Activated CD4-positive, alpha-beta T cell treated with anti-CD3 and anti-CD28 coated beads, Interleukin-2, amount 10 ng/mL, durations not matched to agents 24 days and 14 days (primary cell): ENCODE results near the gene KIF13A. TPM values are rescaled to one million over a fixed set of nuclear protein-coding genes. Genes with fewer than 3 reads are reported as not detected.

ENCODE experiments used
- DNase-seq: peaks from one replicate; pipeline ENCODE4 v3.0.0; 2022
- H3K27ac Mint-ChIP-seq: one replicate; pipeline ENCODE4 v1.8.0; 2022; ENCODE audit warnings: mild to moderate bottlenecking, mixed read lengths
- H3K27me3 Mint-ChIP-seq: one replicate; pipeline ENCODE4 v1.8.0; 2022; ENCODE audit warnings: mixed read lengths
- H3K36me3 Mint-ChIP-seq: one replicate; pipeline ENCODE4 v1.8.0; 2022; ENCODE audit warnings: low read depth, mild to moderate bottlenecking, mixed read lengths
- H3K4me1 Mint-ChIP-seq: one replicate; pipeline ENCODE4 v1.8.0; 2021; ENCODE audit warnings: mixed read lengths
- H3K4me3 Mint-ChIP-seq: one replicate; pipeline ENCODE4 v1.8.0; 2022; ENCODE audit warnings: mild to moderate bottlenecking, moderate library complexity, mixed read lengths
- H3K9me3 Mint-ChIP-seq: one replicate; pipeline ENCODE4 v1.8.0; 2021; ENCODE audit warnings: mixed read lengths
- intact Hi-C: fragments of 100-400 bp; cut with micrococcal nuclease; formaldehyde crosslinking; loops from one replicate; pipeline ENCODE4 v1.15.1; 2023
- total RNA-seq: library from RNA; stranded (reverse); gene quantifications from 2 replicates; pipeline ENCODE4 v1.2.3, GENCODE V29; 2022

The KIF13A gene
- total RNA-seq, 1 donor from 2014 or later = not detected

GRCh38 chr6:17885889-17886576 lies 101.4 kb downstream of the KIF13A start:
- Mint-ChIP-seq H3K36me3 (no peaks in the 10 kb centered on the region), H3K4me3 (no peak overlapping the region), H3K9me3 (no peaks in the 10 kb centered on the region), H3K4me1 (peaks cover 12% of the 10 kb centered on the region), H3K27ac (no peak overlapping the region), H3K27me3 (peaks cover 34% of the 10 kb centered on the region)
- intact Hi-C loops = loop anchor here (5.0 to 10.0 kb wide), 2 partner anchors 106 to 229 kb away; no protein-coding TSS in a partner anchor
- DNase-seq = no peak

DNA sequence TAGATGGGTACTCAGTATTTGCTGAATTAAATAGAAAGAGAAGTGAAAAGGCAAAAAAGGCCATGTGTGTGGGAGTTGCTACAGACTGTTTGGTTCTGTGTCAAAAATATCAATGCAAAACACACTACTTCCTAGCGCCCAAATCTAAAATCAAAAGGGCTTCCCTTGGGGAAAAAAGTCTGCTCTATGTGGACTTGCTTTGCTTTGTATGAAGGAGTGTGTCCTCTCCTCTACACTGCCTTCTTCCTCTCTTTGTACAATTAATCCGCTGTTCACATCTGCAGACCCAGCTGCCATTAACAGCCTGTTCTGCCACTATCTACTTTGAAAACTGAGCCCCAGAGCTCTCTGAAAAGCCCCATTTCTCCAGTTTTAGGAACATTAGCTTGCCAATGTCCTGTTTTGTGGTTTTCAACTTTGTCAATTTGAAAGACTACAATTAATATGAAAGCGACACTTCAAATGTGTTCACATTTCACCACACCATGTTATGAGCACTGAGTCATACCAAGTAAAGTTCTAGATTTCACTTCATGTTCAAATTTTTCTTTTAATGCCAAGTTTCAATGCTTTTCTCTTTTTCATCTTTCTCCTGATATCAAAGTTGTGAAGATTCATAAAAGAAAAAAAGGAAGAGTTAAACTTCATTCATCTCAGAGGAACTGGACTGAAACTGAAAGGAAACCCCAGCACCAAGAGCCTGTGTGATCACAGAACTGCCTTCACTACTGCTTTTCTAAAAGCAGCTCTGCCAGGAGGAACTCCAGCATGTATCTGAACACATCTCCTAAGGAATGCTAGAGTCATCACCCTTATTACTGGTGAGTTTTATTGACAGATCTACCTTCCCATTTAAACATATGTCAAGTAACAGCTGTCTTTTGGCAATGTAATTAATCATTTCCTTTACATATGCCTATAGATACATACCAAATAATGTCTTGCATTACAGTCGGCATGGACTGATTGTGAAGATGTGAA lies 102.6 kb downstream of the KIF13A start:
- intact Hi-C loops = loop anchor here (5.0 to 10.0 kb wide), 2 partner anchors 108 to 230 kb away; no protein-coding TSS in a partner anchor
- Mint-ChIP-seq H3K4me1 (peaks cover 12% of the 10 kb centered on the region), H3K9me3 (no peaks in the 10 kb centered on the region), H3K27ac (no peak overlapping the region), H3K4me3 (no peak overlapping the region), H3K36me3 (no peaks in the 10 kb centered on the region), H3K27me3 (peaks cover 33% of the 10 kb centered on the region)
- DNase-seq = no peak

GRCh38 chr6:17883665-17884497 lies 103.6 kb downstream of the KIF13A start:
- Mint-ChIP-seq H3K36me3 (no peaks in the 10 kb centered on the region), H3K4me3 (no peak overlapping the region), H3K9me3 (no peaks in the 10 kb centered on the region), H3K27me3 (peaks cover 39% of the 10 kb centered on the region), H3K27ac (no peak overlapping the region), H3K4me1 (peaks cover 12% of the 10 kb centered on the region)
- no peak for DNase-seq
- intact Hi-C loops = loop anchor here (10.0 kb wide), 1 partner anchor 231 kb away; no protein-coding TSS in a partner anchor

GRCh38 chr6:17881085-17881858 lies 106.2 kb downstream of the KIF13A start:
- H3K4me3 Mint-ChIP-seq = no peak overlapping the region
- no peak overlapping the region for H3K27ac Mint-ChIP-seq
- peaks cover 12% of the 10 kb centered on the region for H3K4me1 Mint-ChIP-seq
- no peaks in the 10 kb centered on the region for H3K9me3 Mint-ChIP-seq
- H3K36me3 Mint-ChIP-seq = no peaks in the 10 kb centered on the region
- intact Hi-C loops = loop anchor here (10.0 kb wide), 1 partner anchor 234 kb away; no protein-coding TSS in a partner anchor
- peaks cover 44% of the 10 kb centered on the region for H3K27me3 Mint-ChIP-seq
- no peak for DNase-seq

GRCh38 chr6:17879184-17879583 lies 108.3 kb downstream of the KIF13A start:
- H3K9me3 Mint-ChIP-seq = no peaks in the 10 kb centered on the region
- H3K27me3 Mint-ChIP-seq = peaks cover 31% of the 10 kb centered on the region

GRCh38 chr6:17878734-17879133 lies 108.7 kb downstream of the KIF13A start:
- no peak overlapping the region for H3K4me3 Mint-ChIP-seq
- H3K9me3 Mint-ChIP-seq = no peaks in the 10 kb centered on the region

More at GRCh38 chr6:17879184-17879583, 108.3 kb downstream of the KIF13A start:
- DNase-seq = no peak
- no peak overlapping the region for H3K4me3 Mint-ChIP-seq
- peaks cover 3% of the 10 kb centered on the region for H3K4me1 Mint-ChIP-seq
- intact Hi-C loops = no loop called here
- H3K36me3 Mint-ChIP-seq = no peaks in the 10 kb centered on the region
- no peak overlapping the region for H3K27ac Mint-ChIP-seq

DNA sequence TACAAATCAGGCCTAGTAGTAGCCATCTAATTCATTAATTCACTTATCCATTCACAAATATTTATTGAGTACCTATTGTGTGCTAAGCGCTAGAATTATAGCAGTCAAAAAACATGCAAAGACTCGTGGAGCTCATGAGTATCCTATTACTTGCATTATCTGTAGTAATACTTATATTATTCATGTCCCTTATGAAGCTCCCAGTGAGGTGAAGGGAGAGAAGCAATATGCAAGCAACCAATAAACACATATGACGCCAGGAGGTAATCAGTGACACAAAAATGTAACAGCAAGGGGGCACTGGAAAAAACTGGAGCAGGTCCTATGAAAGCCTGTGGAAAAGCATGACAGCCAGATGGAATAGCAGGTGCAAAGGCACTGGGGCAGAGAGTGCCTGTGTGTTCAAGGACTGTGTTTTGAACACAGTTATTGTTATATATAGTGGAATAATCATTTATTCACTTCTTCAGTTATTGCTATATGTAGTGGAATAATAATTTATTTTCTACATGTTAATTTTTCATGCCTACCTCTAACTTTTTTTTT lies 109.5 kb downstream of the KIF13A start:
- Mint-ChIP-seq H3K27me3 (peaks cover 25% of the 10 kb centered on the region), H3K27ac (no peak overlapping the region), H3K4me1 (no peaks in the 10 kb centered on the region), H3K4me3 (no peak overlapping the region), H3K36me3 (no peaks in the 10 kb centered on the region), H3K9me3 (no peaks in the 10 kb centered on the region)
- DNase-seq = no peak
- intact Hi-C loops = no loop called here

More at GRCh38 chr6:17878734-17879133, 108.7 kb downstream of the KIF13A start:
- DNase-seq = no peak
- Mint-ChIP-seq H3K27ac (no peak overlapping the region), H3K36me3 (no peaks in the 10 kb centered on the region), H3K27me3 (peaks cover 27% of the 10 kb centered on the region), H3K4me1 (no peaks in the 10 kb centered on the region)
- intact Hi-C loops = no loop called here

- Mint-ChIP-seq H3K4me1 (no peaks in the 10 kb centered on the region), H3K27ac (no peak overlapping the region), H3K9me3 (no peaks in the 10 kb centered on the region), H3K27me3 (peaks cover 25% of the 10 kb centered on the region), H3K4me3 (no peak overlapping the region), H3K36me3 (no peaks in the 10 kb centered on the region)
- no peak for DNase-seq
- intact Hi-C loops = no loop called here
These were observed 110.1 kb downstream of the KIF13A start for GRCh38 chr6:17877196-17877894.

- H3K4me3 Mint-ChIP-seq = no peak overlapping the region
- H3K27ac Mint-ChIP-seq = no peak overlapping the region
- no peaks in the 10 kb centered on the region for H3K36me3 Mint-ChIP-seq
- intact Hi-C loops = no loop called here
- no peaks in the 10 kb centered on the region for H3K4me1 Mint-ChIP-seq
- peaks cover 37% of the 10 kb centered on the region for H3K27me3 Mint-ChIP-seq
- no peak for DNase-seq
- H3K9me3 Mint-ChIP-seq = no peaks in the 10 kb centered on the region
These were observed 112.7 kb downstream of the KIF13A start for GRCh38 chr6:17874753-17875152.

GRCh38 chr6:17872908-17873307 lies 114.5 kb downstream of the KIF13A start:
- DNase-seq = no peak
- no peaks in the 10 kb centered on the region for H3K9me3 Mint-ChIP-seq
- intact Hi-C loops = no loop called here
- no peaks in the 10 kb centered on the region for H3K36me3 Mint-ChIP-seq
- no peak overlapping the region for H3K27ac Mint-ChIP-seq
- H3K4me3 Mint-ChIP-seq = no peak overlapping the region
- H3K4me1 Mint-ChIP-seq = no peaks in the 10 kb centered on the region
- H3K27me3 Mint-ChIP-seq = peaks cover 37% of the 10 kb centered on the region

DNA sequence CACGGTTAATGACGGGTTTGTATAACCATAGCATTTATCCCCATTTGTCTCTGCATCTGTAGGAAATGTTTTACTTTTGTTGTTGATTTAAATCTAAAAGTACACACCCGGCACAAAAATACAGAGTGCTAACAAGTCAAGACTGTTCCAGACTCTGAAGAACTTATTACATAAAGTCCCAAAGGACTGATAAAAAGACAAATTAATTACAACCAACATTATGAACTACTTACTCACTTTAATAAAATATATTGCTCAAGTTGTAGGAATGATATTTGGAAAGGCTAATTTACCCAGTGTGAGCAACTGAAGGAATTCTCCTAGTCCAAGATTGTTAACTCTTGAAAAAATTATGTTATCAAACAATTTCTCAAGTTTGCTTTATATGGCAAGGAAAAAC lies 115.6 kb downstream of the KIF13A start:
- intact Hi-C loops = no loop called here
- H3K4me3 Mint-ChIP-seq = no peak overlapping the region
- H3K27me3 Mint-ChIP-seq = peaks cover 35% of the 10 kb centered on the region
- DNase-seq = no peak
- H3K9me3 Mint-ChIP-seq = no peaks in the 10 kb centered on the region
- no peaks in the 10 kb centered on the region for H3K36me3 Mint-ChIP-seq
- H3K4me1 Mint-ChIP-seq = no peaks in the 10 kb centered on the region
- H3K27ac Mint-ChIP-seq = no peak overlapping the region

- Mint-ChIP-seq H3K4me3 (no peak overlapping the region), H3K9me3 (no peaks in the 10 kb centered on the region), H3K36me3 (no peaks in the 10 kb centered on the region), H3K4me1 (no peaks in the 10 kb centered on the region), H3K27me3 (peaks cover 37% of the 10 kb centered on the region), H3K27ac (no peak overlapping the region)
- DNase-seq = no peak
- intact Hi-C loops = no loop called here
These were observed 116.3 kb downstream of the KIF13A start for GRCh38 chr6:17871189-17871519.
